Breast epithelium (tissue), 3 donors: ENCODE results near the gene BRF1.

Experiments used
- POLR2A ChIP-seq: fragments of 450-650 bp; IDR thresholded peaks from one replicate; pipeline ENCODE4 v1.6.1; 2016; ENCODE audit warnings: antibody characterized with exemption, mild to moderate bottlenecking, moderate library complexity
- TF ChIP-seq, protein P1 (sequence below), 3 donors: fragments of 450-650 bp; IDR thresholded peaks; one replicate each; pipeline ENCODE4 v1.5.1; 2016 to 2017; ENCODE audit warnings: antibody characterized with exemption in 3 of 3, mild to moderate bottlenecking in 3 of 3, moderate library complexity in 3 of 3

DNA sequence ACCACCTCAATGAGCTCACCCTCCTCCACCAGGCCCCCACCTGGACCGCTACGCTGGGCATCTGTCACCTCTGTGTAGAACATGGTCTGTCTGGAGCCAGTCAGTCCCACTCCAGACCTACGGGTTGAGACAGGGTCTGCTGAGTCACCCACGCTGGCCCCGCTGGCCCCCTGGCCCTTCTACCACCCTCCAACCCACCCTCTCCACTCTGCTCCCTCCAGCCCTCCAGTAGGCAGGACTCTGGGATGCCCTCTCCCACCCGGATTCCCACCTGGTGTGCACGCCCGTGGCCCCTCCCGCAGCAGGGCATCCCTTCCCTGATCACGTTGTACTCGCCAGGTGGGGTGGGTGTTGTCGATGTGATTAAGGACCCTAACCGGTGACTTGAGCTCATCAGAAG lies 127.7 kb downstream of the BRF1 start:
- TF ChIP-seq, protein P1, sequence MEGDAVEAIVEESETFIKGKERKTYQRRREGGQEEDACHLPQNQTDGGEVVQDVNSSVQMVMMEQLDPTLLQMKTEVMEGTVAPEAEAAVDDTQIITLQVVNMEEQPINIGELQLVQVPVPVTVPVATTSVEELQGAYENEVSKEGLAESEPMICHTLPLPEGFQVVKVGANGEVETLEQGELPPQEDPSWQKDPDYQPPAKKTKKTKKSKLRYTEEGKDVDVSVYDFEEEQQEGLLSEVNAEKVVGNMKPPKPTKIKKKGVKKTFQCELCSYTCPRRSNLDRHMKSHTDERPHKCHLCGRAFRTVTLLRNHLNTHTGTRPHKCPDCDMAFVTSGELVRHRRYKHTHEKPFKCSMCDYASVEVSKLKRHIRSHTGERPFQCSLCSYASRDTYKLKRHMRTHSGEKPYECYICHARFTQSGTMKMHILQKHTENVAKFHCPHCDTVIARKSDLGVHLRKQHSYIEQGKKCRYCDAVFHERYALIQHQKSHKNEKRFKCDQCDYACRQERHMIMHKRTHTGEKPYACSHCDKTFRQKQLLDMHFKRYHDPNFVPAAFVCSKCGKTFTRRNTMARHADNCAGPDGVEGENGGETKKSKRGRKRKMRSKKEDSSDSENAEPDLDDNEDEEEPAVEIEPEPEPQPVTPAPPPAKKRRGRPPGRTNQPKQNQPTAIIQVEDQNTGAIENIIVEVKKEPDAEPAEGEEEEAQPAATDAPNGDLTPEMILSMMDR (IDR thresholded peaks at IDR 0.05): no peak
- TF ChIP-seq POLR2A: no peak
